GM18873 (cell line): ENCODE data around the gene LY6G6D.
A peak's percentile ranks its signal among the peaks of the same experiment; 100 is the strongest.

Experiments used
- ATAC-seq: cut with Tn5 transposase; IDR thresholded peaks from one replicate; pipeline ENCODE4 v1.9.1; 2021; ENCODE audit warnings: mild to moderate bottlenecking, moderate library complexity, moderate number of reproducible peaks; ENCODE audit not compliant: unreplicated experiment, low FRiP score

The LY6G6D gene

DNA sequence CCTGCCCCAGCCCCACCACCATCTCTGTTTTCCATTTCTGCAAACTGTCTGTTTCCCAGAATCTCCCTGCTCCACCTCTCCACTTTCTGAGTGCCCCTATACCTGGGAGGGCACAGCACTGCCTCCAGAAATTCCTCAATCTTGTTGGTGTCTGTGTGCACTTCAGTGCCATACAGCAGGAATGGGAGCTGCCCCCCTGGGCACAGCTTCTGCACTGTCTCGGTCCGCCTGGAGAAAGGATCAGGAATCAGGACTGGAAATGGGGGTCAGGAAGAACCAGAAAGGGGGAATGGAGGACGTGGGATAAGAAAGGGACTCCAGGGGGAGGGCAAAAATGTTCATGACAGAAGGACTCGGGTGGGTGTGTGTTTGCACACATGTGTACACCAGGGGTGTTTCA, 18.6 kb downstream of the LY6G6D start:
- ATAC-seq, result no peak

DNA sequence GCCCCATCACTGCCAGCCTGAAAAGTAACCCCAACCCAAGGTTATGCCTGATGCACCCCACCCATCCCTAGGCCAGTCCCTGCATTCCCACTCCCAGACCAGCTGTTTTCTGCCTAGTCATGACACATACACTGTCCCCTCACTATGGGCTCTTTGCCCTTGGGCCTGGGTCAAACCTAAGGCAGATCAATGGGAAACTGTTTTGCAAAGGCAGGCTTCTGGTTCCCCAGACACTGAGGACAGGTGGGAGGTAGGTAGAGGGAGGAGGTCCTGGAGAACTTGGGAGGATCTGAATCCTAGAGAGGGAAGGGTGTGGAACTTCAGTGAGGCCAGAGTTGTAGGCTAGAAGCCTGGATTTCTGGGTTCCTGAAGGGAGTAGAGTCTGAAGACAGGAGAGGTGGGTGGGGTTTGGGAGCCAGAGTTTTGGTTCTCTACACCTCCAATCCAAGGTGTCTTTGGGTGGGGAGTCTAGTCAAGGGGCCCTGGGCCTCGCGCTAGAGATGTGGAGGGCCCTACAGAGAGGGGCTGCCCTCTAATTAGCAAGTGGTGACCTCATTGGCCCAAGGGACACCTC, 19.2 kb downstream of the LY6G6D start:
- no peak for ATAC-seq

DNA sequence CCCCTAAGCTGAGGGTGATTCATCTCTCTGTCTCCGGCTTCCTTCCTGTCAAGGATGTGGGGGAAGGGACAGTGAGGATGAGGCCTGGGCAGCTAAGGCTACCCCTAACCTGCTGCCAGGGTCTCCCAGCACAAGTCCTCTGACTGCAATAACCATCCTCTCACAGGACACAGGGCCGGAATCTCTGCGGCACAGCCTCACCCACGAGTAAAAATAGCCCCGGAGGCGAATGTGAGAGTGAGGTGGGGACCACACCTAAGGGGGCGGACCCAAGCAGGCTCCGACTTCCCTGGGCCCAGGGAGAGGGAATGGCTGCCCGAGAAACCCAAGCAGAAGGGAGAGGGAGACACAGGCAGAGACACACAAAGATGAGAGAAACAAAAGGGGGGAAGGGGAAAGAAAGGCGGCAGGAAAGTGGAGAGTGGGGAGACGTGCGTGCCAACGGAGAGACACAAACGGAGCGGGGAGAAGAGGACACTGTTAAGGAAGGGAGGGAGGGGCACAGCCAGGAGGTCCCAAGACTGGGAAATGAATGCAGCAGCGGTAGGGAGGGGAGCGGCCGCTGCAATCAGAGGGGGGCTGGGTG, 19.8 kb downstream of the LY6G6D start:
- no peak for ATAC-seq

DNA sequence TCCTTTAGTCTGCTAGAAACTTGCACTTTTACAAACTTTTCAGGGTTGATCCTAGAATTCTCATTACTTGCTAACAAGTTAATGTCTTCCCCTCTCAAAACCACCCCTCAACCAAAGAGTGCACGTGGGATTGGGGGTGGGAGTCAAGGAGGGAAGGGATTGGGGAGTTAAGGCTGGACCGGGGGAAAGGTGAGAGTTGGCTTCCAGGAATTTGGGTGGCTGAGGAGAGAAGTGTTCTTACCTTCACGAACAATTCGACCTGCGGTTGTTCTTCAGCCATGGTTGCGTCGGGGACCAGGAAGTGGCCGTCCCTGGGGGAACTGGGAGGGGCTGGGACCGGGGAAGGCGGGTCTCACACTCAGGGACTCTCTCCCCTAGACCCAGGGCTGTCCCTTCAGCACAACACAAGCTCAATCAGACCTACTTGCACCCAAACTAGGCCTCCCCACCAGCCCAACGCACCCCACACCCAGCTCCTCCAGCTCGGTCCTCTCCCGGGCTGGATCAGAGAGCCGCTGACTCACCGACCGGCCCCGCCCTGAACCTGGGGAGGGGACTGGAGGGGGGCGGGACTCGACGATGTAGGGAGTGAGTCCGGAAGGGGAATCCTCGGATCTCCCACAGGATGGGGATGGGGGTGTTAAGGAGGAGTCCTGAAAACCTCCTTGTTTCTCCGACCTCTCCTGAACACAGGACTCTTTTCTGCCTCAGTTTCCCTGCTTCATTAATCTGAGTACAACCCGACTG, 21.0 kb downstream of the LY6G6D start, which contains the start of gene CLIC1:
Gene CLIC1 (minus strand): TSS at position 510 of the 747 bp plus-strand sequence. CDS start 230 bp downstream, at position 280.
- ATAC-seq, result no peak

GRCh38 chr6:31736768-31737314, 21.7 kb downstream of the LY6G6D start:
- ATAC-seq, result no peak

DNA sequence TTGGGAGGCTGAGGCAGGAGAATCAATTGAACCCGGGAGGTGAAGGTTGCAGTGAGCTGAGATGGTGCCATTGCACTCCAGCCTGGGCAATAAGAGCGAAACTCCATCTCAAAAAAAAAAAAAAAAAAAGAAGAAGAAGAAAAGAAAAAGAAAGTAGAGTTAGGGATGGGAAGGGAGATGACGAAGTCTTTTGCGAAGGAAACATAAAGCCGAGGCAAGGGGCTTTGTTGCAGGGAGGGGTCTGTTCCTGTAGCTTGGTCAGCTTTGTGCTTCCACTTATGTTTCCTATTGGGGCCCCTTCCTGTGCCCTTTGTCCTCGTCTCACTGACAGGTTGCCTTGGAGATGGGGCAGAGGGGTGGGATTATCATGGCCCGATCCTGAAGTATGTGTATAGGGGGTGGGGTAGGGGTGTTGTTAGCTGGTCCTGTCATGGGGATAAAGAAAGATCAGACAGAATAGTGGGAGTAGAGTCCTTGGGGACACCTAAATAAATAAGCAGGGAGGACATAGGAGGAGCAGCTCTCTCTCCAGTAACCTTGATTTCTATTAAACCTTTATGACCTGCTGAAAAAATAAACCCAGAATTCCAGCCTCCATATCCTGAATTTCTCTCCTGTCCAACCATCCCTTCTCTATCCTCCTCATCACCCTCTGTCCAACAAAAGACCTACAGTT, 22.3 kb downstream of the LY6G6D start:
- ATAC-seq, result no peak

DNA sequence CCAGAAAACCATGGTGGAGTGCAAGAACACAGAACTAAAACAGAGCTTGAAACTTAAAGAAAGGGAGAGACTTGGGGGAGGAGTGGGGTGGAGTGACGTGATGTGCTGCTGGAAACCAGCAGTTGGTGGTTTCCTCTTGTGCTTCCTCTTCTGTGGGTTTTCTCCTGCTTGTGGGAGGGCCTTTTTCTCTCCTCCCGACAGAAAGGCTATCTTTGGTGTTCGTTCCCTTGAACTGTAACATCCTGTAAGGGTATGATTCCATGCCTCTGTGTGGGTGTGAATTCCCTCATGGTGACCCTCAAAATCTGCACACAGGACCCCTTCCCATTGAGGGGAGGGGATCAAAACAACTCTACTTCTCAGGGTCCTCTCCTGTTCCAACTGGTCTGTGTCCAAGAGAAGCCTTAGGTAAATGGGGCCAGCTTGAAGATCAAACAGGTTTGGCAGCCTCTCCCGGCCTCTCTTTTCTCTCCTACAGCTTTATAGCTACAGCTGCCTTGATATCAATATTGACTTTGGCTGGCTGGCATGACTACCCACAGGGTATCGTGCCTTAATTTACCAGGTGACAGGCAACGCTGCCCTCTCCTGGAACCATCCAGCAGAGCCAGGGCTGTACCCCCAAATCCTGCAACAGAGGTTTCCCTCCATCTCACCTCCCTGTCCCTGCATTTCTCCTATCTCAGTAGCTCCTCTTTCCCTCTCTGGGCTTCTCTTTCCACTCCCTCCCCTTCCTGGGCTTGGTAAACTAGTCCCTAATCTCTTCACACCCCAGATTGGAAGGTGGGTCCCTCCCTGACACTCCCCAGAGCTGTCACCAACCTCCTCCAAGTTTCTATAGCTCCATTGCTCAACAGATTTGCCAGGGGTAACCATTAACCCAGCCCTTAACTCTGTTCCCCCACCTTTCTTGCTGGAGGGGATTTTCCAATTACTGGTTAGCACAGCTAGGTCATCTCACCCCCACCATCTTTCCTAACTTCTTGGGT, 23.1 kb downstream of the LY6G6D start:
- ATAC-seq, result no peak

DNA sequence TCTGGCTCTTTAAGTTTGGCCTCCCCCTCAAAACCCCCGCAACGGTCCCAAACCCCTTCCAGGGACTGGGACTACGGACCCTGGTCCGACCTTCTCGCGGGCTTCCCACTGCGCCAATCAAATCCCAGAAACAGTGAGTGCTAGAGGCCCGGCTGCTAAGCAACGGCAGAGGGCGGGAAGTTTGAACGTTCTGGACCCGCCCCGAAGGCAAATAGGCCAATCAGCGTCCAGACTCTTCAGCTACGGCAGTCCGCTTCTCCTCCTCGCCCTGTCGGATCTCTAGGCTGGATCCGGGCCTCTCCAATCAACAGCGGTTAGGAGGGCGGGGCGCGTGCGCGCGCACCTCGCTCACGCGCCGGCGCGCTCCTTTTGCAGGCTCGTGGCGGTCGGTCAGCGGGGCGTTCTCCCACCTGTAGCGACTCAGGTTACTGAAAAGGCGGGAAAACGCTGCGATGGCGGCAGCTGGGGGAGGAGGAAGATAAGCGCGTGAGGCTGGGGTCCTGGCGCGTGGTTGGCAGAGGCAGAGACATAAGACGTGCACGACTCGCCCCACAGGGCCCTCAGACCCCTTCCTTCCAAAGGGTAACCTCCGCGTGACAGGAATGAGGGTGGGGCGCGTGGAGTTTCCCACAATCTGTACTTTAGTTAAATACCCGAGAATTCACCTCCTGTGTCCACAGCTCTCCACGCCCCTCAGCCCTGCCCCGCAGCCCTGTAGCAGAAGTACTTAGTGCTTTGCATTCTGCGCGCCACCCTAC, 24.7 kb downstream of the LY6G6D start, which contains the start of gene MSH5:
Gene MSH5 (plus strand): TSS at position 367 of the 758 bp plus-strand sequence. CDS start 462 bp downstream, outside the sequence.
- ATAC-seq, result peak; percentile 82

DNA sequence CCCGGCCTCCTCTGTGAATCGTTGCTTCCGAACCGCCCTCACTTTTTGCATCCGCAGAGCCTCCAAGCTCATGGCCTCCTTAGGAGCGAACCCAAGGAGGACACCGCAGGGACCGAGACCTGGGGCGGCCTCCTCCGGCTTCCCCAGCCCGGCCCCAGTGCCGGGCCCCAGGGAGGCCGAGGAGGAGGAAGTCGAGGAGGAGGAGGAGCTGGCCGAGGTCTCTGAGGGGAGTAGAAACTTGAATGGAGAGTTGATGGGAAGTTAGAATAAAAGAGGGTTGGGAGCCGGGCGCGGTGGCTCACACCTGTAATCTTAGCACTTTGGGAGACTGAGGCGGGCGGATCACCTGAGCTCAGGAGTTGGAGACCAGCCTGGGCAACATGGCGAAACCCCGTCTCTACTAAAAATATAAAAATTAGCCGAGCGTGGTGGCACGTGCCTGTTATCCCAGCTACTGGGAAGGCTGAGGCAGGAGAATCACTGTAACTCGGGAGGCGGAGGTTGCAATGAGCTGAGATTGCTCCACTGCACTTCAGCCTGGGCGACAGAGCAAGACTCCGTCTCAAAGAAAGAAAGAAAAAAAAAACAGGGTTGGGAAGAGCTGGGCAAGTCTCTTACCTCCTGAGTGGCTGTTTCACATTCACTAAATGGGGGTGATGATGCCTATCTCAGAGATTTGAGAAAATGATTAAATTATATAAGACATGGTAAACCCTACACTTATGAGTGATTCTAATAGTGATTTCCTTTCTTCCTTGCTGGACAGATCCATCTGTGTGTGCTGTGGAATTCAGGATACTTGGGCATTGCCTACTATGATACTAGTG, 25.5 kb downstream of the LY6G6D start:
- ATAC-seq, result no peak

GRCh38 chr6:31741815-31742214, 26.7 kb downstream of the LY6G6D start:
- ATAC-seq, result no peak

GRCh38 chr6:31742894-31743293, 27.7 kb downstream of the LY6G6D start:
- no peak for ATAC-seq

DNA sequence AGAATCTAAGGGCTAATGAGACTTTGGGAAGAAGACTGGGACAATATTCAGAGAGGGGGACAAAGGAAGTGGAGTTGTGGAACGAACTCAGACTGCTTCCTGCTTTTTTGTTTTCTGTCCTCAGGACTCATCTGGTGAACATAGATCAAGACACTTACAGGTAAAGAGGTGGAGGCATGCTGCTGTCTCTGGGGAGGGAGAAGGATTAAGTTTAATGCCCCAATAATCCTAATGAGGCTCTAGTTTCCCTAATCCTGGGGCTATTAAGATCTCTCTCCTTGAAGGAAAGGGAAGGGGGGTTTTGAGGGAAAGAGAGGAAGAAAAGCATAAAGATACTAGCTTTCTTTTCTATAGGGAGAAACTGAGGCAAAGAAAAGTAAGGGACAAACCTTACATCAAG, 29.3 kb downstream of the LY6G6D start:
- no peak for ATAC-seq

DNA sequence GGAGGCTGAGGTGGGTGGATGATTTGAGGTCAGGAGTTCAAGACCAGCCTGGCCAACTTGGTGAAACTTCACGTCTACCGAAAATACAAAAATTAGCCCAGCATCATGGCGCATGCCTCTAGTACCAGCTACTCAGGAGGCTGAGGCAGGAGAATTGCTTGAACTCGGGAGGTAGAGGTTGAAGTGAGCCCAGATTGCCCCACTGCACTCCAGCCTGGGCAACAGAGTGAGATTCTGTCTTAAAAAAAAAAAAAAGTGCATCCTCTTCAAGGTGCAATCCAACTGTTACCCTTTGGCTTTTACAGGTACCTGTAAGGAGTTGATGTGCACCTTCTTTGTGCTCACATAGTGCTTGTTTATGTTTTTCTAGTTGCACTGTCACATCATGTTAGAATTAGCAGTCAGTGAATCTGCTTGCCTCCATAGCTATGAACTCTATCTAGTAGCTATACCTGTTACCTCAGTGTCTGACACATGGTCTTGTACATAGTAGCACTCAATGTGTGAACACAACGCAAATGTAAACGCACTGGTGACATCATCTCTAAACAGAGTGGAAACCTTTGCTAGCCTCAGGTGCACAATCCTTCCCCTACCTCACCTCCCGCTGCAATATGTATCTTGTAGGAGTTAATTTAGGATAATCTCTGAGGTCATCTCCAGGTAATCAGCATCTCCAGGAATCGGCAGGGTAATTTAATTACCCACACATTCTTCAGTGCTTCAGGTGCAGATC, 34.3 kb downstream of the LY6G6D start:
- ATAC-seq, result no peak

DNA sequence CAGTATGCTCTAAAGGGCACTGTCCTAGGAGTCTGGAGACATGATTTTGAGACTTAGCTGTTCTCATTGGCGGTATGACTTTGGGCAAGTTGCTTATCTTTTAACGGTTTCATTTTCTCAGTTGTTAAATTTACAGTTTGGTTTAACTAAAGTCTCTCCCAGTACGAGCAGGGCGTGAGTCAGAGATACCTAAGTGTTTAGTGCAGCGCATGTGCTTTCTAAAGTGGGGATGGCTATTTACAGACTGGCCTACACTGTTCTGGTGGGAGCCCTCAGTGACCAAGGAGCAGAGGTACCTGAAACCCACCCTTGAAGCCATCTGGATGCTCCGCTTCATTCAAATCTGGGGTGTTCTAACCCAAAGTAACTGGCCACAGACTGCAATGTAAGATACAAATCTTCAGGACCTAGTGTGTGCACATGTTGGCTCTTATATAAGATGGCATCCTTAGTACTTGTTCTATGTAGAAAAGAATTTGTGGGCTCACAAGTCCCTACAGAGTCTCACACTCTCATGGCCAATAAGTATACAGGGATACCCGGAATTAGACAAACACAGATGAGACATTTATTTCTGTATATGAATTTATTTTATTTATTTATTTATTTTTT, 35.4 kb downstream of the LY6G6D start:
- ATAC-seq, result no peak

GRCh38 chr6:31752739-31753319, 37.7 kb downstream of the LY6G6D start:
- no peak for ATAC-seq

- no peak for ATAC-seq
Measured at GRCh38 chr6:31758281-31758680, 43.1 kb downstream of the LY6G6D start.

GRCh38 chr6:31760790-31761189, 45.6 kb downstream of the LY6G6D start:
- no peak for ATAC-seq
